CD4-positive, alpha-beta T cell (primary cell): Measurements from ENCODE around the gene LYSMD1. TPM values are rescaled to one million over a fixed set of nuclear protein-coding genes. Genes with fewer than 3 reads are reported as not detected.
"Not testable (repeated sequence)": the region's sequence is repeated elsewhere in the genome, so short reads cannot be mapped to it uniquely, and the experiment has no call there.

Source experiments
- ATAC-seq: fragments of 200-7000 bp; cut with Tn5 transposase; one replicate; pipeline ENCODE4 v1.10.0; 2022; ENCODE audit warnings: mild to moderate bottlenecking; ENCODE audit not compliant: poor library complexity
- CTCF ChIA-PET: fragments of 350-600 bp; sonication (Branson Sonifier 250); formaldehyde crosslinking; loops from one replicate; lab custom pipeline; 2021; ENCODE audit warnings: antibody characterized with exemption, inconsistent platforms; lab: Charles Lee
- POLR2A ChIA-PET: fragments of 350-600 bp; sonication (Branson Sonifier 250); formaldehyde crosslinking; loops from one replicate; lab custom pipeline; 2021; ENCODE audit warnings: antibody characterized with exemption, inconsistent platforms; lab: Charles Lee
- DNase-seq, 14 experiments: peaks; one replicate each; pipeline ENCODE4 v3.0.0-alpha.2; 2013 to 2020; ENCODE audit warnings: mixed read lengths in 2 of 14
- H3K27ac ChIP-seq, 2 donors: one replicate each; pipeline versions ENCODE4 v1.5.1 to v1.7.0; 2013; ENCODE audit warnings: low read length in 2 of 2, low read depth in 1 of 2, mild to moderate bottlenecking in 1 of 2
- H3K27me3 ChIP-seq, 2 experiments: 1 replicate in 1 of 2; 2 replicates in 1 of 2; pipeline versions ENCODE4 v1.6.1 to v1.7.0; 2013; ENCODE audit warnings: low read length in 2 of 2, control low read depth in 1 of 2, mild to moderate bottlenecking in 1 of 2, moderate library complexity in 1 of 2; ENCODE audit not compliant: insufficient read depth in 2 of 2, control insufficient read depth in 1 of 2
- H3K36me3 ChIP-seq: one replicate; pipeline ENCODE4 v1.6.1; 2013; ENCODE audit warnings: low read length, control low read depth; ENCODE audit not compliant: insufficient read depth
- H3K4me1 ChIP-seq: one replicate; pipeline ENCODE4 v1.6.1; 2013; ENCODE audit warnings: low read length, control low read depth; ENCODE audit not compliant: insufficient read depth
- H3K4me3 ChIP-seq: one replicate; pipeline ENCODE4 v1.5.1; 2013; ENCODE audit warnings: mild to moderate bottlenecking, low read length, moderate library complexity
- H3K9me3 ChIP-seq, 2 experiments: 1 replicate in 1 of 2; 2 replicates in 1 of 2; pipeline versions ENCODE4 v1.6.1 to v1.7.0; 2013; ENCODE audit warnings: low read length in 2 of 2, mild to moderate bottlenecking in 2 of 2, control low read depth in 1 of 2, moderate library complexity in 1 of 2; ENCODE audit not compliant: control insufficient read depth in 1 of 2, insufficient read depth in 1 of 2
- H3K27ac Mint-ChIP-seq: one replicate; pipeline ENCODE4 v1.8.0; 2020; ENCODE audit warnings: mixed read lengths
- H3K27me3 Mint-ChIP-seq: one replicate; pipeline ENCODE4 v1.8.0; 2021; ENCODE audit warnings: mixed read lengths
- H3K36me3 Mint-ChIP-seq: one replicate; pipeline ENCODE4 v1.8.0; 2021; ENCODE audit warnings: low read depth, mixed read lengths
- H3K4me1 Mint-ChIP-seq: one replicate; pipeline ENCODE4 v1.8.0; 2021; ENCODE audit warnings: low read depth, mixed read lengths
- H3K4me3 Mint-ChIP-seq: one replicate; pipeline ENCODE4 v1.8.0; 2020; ENCODE audit warnings: mild to moderate bottlenecking, mixed read lengths
- H3K9me3 Mint-ChIP-seq: one replicate; pipeline ENCODE4 v1.8.0; 2020; ENCODE audit warnings: mixed read lengths
- intact Hi-C, 2 experiments: fragments of 100-400 bp; cut with DNase I in 1 of 2; cut with micrococcal nuclease in 1 of 2; formaldehyde crosslinking; loops; one replicate each; pipeline versions ENCODE4 v1.15.1 to v1.9.0; 2023 to 2025; cut with DNase I, micrococcal nuclease
- total RNA-seq, 174 experiments: library from RNA in 2 of 174; stranded (reverse) in 2 of 174; gene quantifications; one replicate each; pipeline ENCODE4 v1.2.3 and lab custom pipeline; 2021 to 2026
- TF ChIP-seq, protein P1 (sequence below): fragments of 200-600 bp; IDR thresholded peaks from one replicate; pipeline ENCODE4 v1.8.0; 2022; ENCODE audit warnings: antibody characterized with exemption, mild to moderate bottlenecking

The LYSMD1 gene
- total RNA-seq, 2 experiments from 2014 or later = 0.55 to 0.67 TPM

DNA sequence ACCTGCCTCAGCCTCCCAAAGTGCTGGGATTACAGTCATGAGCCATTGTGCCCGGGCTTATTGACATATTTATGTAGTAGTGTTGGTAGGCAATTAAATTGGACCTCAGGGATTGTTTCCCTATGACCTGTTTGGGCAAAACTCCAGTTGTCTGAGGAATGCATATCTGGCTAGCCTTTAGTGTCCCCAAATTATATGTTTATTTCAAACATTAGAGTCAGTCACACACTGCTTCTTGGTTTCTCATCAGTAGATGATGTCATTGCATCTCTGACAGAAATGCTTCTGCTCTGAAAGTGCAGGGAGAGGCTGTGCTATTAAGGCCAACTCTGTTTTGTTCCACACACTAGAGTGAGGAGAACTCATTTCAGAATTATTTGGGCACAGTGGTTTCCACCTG is 45.1 kb upstream of the LYSMD1 start:
- TF ChIP-seq, protein P1, sequence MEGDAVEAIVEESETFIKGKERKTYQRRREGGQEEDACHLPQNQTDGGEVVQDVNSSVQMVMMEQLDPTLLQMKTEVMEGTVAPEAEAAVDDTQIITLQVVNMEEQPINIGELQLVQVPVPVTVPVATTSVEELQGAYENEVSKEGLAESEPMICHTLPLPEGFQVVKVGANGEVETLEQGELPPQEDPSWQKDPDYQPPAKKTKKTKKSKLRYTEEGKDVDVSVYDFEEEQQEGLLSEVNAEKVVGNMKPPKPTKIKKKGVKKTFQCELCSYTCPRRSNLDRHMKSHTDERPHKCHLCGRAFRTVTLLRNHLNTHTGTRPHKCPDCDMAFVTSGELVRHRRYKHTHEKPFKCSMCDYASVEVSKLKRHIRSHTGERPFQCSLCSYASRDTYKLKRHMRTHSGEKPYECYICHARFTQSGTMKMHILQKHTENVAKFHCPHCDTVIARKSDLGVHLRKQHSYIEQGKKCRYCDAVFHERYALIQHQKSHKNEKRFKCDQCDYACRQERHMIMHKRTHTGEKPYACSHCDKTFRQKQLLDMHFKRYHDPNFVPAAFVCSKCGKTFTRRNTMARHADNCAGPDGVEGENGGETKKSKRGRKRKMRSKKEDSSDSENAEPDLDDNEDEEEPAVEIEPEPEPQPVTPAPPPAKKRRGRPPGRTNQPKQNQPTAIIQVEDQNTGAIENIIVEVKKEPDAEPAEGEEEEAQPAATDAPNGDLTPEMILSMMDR = no peak
- Histone ChIP-seq H3K4me3 (no peak overlapping the region), H3K4me1 (peaks cover 15% of the 10 kb centered on the region), H3K36me3 (peaks cover 21% of the 10 kb centered on the region), H3K27ac (no peak overlapping the region), H3K9me3 (no peaks in the 10 kb centered on the region), H3K27me3 (no peaks in the 10 kb centered on the region)
- H3K9me3 Mint-ChIP-seq = no peaks in the 10 kb centered on the region
- H3K36me3 Mint-ChIP-seq = peaks cover 64% of the 10 kb centered on the region
- ChIA-PET CTCF (no interaction called here), POLR2A (interaction anchor here (2.0 kb wide), 1 partner anchor 21 kb away, joined by 5 read pairs; the partner anchor contains the start of gene VPS72)
- H3K4me1 Mint-ChIP-seq = peaks cover 37% of the 10 kb centered on the region
- H3K27me3 Mint-ChIP-seq = no peaks in the 10 kb centered on the region
- H3K4me3 Mint-ChIP-seq = peak overlapping the region; percentile 20
- intact Hi-C loops = no loop called here
- DNase-seq = no peak
- H3K27ac Mint-ChIP-seq = peak overlapping the region; percentile 64
- no peak for ATAC-seq

DNA sequence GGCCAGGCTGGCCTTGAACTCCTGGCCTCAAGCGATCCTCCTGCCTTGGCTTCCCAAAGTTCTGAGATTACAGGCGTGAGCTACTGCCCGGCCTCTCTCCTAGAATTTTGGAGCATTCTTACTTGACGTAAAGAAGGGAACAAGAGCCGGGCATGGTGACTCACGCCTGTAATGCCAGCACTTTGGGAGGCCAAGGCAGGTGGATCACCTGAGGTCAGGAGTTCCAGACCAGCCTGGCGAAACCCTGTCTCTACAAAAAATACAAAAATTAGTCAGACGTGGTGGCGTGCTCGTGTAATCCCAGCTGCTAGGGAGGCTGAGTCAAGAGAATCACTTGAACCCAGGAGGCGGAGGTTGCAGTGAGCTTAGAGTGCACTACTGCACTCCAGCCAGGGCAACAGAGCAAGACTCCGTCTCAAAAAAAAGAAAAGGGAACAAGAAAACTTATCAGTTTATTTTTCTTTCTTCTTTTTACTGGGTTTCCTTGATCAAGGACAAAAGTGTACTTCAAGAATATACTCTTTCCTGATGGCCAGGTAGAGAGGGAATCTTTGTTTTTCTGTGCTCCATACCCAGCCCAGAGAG is 39.8 kb upstream of the LYSMD1 start:
- POLR2A ChIA-PET, H3K9me3 Mint-ChIP-seq, H3K27me3 ChIP-seq, H3K27ac Mint-ChIP-seq, H3K9me3 ChIP-seq, intact Hi-C loops, DNase-seq, H3K4me3 Mint-ChIP-seq, H3K27me3 Mint-ChIP-seq, ATAC-seq, H3K27ac ChIP-seq, H3K4me3 ChIP-seq: not testable (repeated sequence)
- CTCF ChIA-PET = interaction anchor here (0.5 kb wide), 1 partner anchor 1245 kb away, joined by 4 read pairs; no protein-coding TSS in a partner anchor
- Histone ChIP-seq H3K4me1 (peaks cover 14% of the 10 kb centered on the region), H3K36me3 (peaks cover 40% of the 10 kb centered on the region)
- peaks cover 29% of the 10 kb centered on the region for H3K4me1 Mint-ChIP-seq
- peaks cover 59% of the 10 kb centered on the region for H3K36me3 Mint-ChIP-seq

DNA sequence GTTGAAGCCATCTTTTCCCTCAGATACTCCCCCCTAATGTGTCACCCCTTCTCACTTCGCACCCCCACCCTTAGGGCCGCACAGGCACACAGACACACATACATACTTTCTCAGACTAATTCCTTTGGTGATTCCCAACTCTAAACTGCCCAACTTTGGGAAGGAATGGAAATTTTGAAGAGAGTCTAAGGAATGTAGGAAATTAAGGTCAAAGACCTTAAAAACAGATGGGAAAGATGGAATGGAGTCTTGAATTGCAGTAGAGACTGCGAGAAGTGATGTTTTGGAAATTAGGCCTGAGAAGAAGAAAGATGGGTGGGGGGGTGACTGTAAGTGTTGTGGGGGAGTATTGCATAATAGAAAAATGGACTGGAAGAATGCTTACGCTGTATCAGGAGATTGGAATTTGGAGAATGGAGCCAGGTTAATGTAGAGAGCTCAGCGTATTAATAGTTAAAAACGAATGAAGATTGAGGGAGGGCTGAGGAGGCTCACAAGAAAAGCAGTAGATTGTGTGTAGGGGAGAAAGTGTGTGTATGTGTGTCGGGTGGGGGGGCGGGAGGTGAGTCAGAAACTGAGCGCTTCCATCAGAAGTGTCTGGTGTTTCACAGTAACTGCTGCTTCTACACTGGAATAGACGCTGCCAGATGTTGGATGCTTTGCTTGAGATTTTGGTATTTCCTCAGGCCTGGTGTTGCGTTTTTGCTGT is 34.3 kb upstream of the LYSMD1 start:
- peak overlapping the region; percentile 98 for H3K4me3 Mint-ChIP-seq
- TF ChIP-seq, protein P1 = no peak
- intact Hi-C loops = loop anchor here (2.0 to 10.0 kb wide), 2 partner anchors 145 to 199 kb away; partner anchors contain the start of genes PSMB4 (in 1 of the 2) and RFX5 (in 1 of the 2)

More for the DNA sequence above, 34.3 kb upstream of the LYSMD1 start:
- DNase-seq (peak in 3 of 14 experiments; percentile 34 to 50 (median 38)), ATAC-seq (no peak)
- Histone ChIP-seq H3K4me3 (peak overlapping the region; percentile 93), H3K4me1 (peaks cover 46% of the 10 kb centered on the region), H3K9me3 (no peaks in the 10 kb centered on the region), H3K27ac (no peak overlapping the region), H3K36me3 (peaks cover 23% of the 10 kb centered on the region), H3K27me3 (no peaks in the 10 kb centered on the region)
- POLR2A ChIA-PET = interaction anchor here (1.3 to 1.8 kb wide), 2 partner anchors 10 to 47 kb away, joined by 3 to 18 read pairs; partner anchors contain the start of gene VPS72
- Mint-ChIP-seq H3K9me3 (no peaks in the 10 kb centered on the region), H3K27me3 (peaks cover 4% of the 10 kb centered on the region), H3K4me1 (peaks cover 59% of the 10 kb centered on the region), H3K36me3 (peaks cover 47% of the 10 kb centered on the region), H3K27ac (peak overlapping the region; percentile 96)
- CTCF ChIA-PET = interaction anchor here (1.2 to 1.3 kb wide), 2 partner anchors 10 to 52 kb away, joined by 3 to 4 read pairs; partner anchors contain the start of gene VPS72
